Neural cell (in vitro differentiated cells): Measurements from ENCODE around the gene RIMS4. TPM values are rescaled to one million over a fixed set of nuclear protein-coding genes. Genes with fewer than 3 reads are reported as not detected.

Source experiments
- H2AFZ ChIP-seq: fragments of 200-600, 300-800 bp; sonication (generic), shearing (Covaris generic); 2 replicates; pipeline ENCODE4 v1.6.0; 2014; ENCODE audit warnings: low read depth, mild to moderate bottlenecking, antibody characterized with exemption, low read length, moderate library complexity
- H3F3A ChIP-seq: fragments of 200-600 bp; shearing (Covaris generic); 2 replicates; pipeline ENCODE4 v1.6.1; 2016; ENCODE audit warnings: mild to moderate bottlenecking, moderate library complexity, mixed read lengths, antibody characterized with exemption, low read length; ENCODE audit not compliant: insufficient read depth, poor library complexity, severe bottlenecking
- H3K27ac ChIP-seq: fragments of 200-600, 300-800 bp; sonication (generic), shearing (Covaris generic); 2 replicates; pipeline ENCODE4 v1.5.1; 2014; ENCODE audit warnings: mild to moderate bottlenecking, low read length, moderate library complexity
- H3K27me3 ChIP-seq: fragments of 300-800, 200-600 bp; sonication (generic), shearing (Covaris generic); 2 replicates; pipeline ENCODE4 v1.6.0; 2014; ENCODE audit warnings: mild to moderate bottlenecking, low read depth, low read length, moderate library complexity; ENCODE audit not compliant: insufficient read depth
- H3K36me3 ChIP-seq: fragments of 300-800, 200-600 bp; sonication (generic), shearing (Covaris generic); 2 replicates; pipeline ENCODE4 v1.5.1; 2014; ENCODE audit warnings: mild to moderate bottlenecking, antibody characterized with exemption, low read length, moderate library complexity; ENCODE audit not compliant: insufficient read depth
- H3K4me2 ChIP-seq: fragments of 300-800, 200-600 bp; sonication (generic), shearing (Covaris generic); 2 replicates; pipeline ENCODE4 v1.6.0; 2014; ENCODE audit warnings: mild to moderate bottlenecking, low read length
- H3K4me3 ChIP-seq: fragments of 300-800, 200-600 bp; sonication (generic), shearing (Covaris generic); 2 replicates; pipeline ENCODE4 v1.5.1; 2014; ENCODE audit warnings: mild to moderate bottlenecking, low read length, moderate library complexity
- H3K79me2 ChIP-seq: fragments of 200-600 bp; shearing (Covaris generic); replicated peaks from 2 replicates; pipeline ENCODE4 v1.6.0; 2014; ENCODE audit warnings: mild to moderate bottlenecking, low read length, moderate library complexity; ENCODE audit not compliant: insufficient read depth
- H3K9ac ChIP-seq: fragments of 300-800, 200-600 bp; sonication (generic), shearing (Covaris generic); 2 replicates; pipeline ENCODE4 v1.6.1; 2016; ENCODE audit warnings: mild to moderate bottlenecking, low read length, mixed read lengths
- H3K9me2 ChIP-seq: fragments of 200-600 bp; shearing (Covaris generic); 2 replicates; pipeline ENCODE4 v1.6.1; 2016; ENCODE audit warnings: mild to moderate bottlenecking, low read length, mixed read lengths; ENCODE audit not compliant: insufficient read depth
- H3K9me3 ChIP-seq: fragments of 200-600, 300-800 bp; sonication (generic), shearing (Covaris generic); 2 replicates; pipeline ENCODE4 v1.6.1; 2016; ENCODE audit warnings: mild to moderate bottlenecking, mixed run types, low read length, moderate library complexity, mixed read lengths
- H4K20me1 ChIP-seq: fragments of 200-600 bp; shearing (Covaris generic); 2 replicates; pipeline ENCODE4 v1.6.1; 2016; ENCODE audit warnings: mild to moderate bottlenecking, mixed run types; ENCODE audit not compliant: insufficient read depth
- EP300 ChIP-seq: fragments of 450-650 bp; conservative IDR thresholded peaks from 2 replicates; pipeline ENCODE4 v1.6.1; 2014; ENCODE audit warnings: antibody characterized with exemption, mild to moderate bottlenecking, moderate library complexity; ENCODE audit not compliant: poor library complexity, severe bottlenecking
- EZH2 ChIP-seq: fragments of 200-600, 300-800 bp; shearing (Covaris generic), sonication (generic); IDR thresholded peaks from 2 replicates; pipeline ENCODE4 v1.6.1; 2014; ENCODE audit warnings: antibody characterized with exemption, low read length, borderline replicate concordance, mild to moderate bottlenecking; ENCODE audit not compliant: insufficient read depth, poor library complexity, severe bottlenecking
- MXI1 ChIP-seq: fragments of 450-650 bp; conservative IDR thresholded peaks from 2 replicates; pipeline ENCODE4 v1.6.1; 2014; ENCODE audit warnings: antibody characterized with exemption, mild to moderate bottlenecking; ENCODE audit not compliant: poor library complexity, severe bottlenecking
- POLR2AphosphoS5 ChIP-seq: IDR thresholded peaks from 2 replicates; pipeline ENCODE4 v1.6.1; 2012
- RAD21 ChIP-seq: fragments of 450-650 bp; conservative IDR thresholded peaks from 2 replicates; pipeline ENCODE4 v1.6.1; 2014; ENCODE audit warnings: antibody characterized with exemption, mild to moderate bottlenecking, moderate library complexity
- SMC3 ChIP-seq: fragments of 450-650 bp; conservative IDR thresholded peaks from 2 replicates; pipeline ENCODE4 v1.6.1; 2014; ENCODE audit warnings: antibody characterized with exemption, mild to moderate bottlenecking, moderate library complexity; ENCODE audit not compliant: poor library complexity
- TAF1 ChIP-seq: IDR thresholded peaks from 2 replicates; pipeline ENCODE4 v1.6.1; 2012; ENCODE audit warnings: low read depth
- polyA plus RNA-seq: library from polyadenylated mRNA; depleted of rRNA; stranded (reverse); fragments of >200 nt; gene quantifications from 2 replicates; pipeline ENCODE4 v1.2.3, GENCODE V29; 2014
- TF ChIP-seq, protein P1 (sequence below): IDR thresholded peaks from 2 replicates; pipeline ENCODE4 v1.6.1; 2012; ENCODE audit warnings: borderline replicate concordance
- TF ChIP-seq, protein P2 (sequence below): fragments of 450-650 bp; IDR thresholded peaks from 2 replicates; pipeline ENCODE4 v1.5.1; 2014; ENCODE audit warnings: antibody characterized with exemption, mild to moderate bottlenecking, moderate library complexity; ENCODE audit not compliant: poor library complexity, severe bottlenecking

The RIMS4 gene
- polyA plus RNA-seq, 1 donor from 2014 or later: 40.6 TPM

DNA sequence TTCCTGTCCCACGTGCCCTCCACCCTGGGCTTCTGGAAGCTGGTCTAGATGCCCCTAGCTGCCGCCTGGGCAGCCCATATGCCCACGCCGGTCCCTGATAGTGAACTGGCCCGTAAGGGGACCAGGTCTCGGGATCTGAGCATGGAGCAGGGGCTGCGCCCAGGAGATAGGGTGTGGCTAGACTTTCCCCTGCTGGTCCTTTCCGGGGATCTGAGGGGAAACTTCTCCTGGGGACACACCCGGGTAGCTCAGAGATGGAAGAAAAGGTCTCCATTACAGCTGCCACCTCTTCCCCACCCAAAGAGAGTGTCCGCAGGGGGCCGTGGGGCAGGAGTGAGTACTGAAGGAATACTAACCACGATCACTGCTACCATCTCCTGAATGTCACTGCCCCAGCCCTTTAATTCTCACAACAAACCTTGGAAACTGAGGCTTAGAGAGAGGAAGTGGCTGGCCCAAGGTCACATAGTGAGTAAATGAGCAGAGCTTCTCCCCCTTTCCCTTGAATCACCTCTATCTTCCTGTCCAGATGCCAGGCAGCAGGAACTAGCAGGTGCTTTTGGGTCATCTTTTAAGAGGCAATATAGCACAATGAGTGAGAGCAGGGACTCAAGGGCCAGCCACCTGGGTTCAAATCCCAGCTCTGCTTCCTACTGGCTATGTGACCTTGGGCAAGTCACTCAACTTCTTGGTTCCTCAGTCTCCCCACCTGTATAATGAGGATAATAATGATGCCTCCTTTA lies 107.0 kb downstream of the RIMS4 start:
- Histone ChIP-seq H3K4me3 (no peak overlapping the region), H3K9me2 (no peaks in the 10 kb centered on the region), H3K36me3 (no peaks in the 10 kb centered on the region), H3K79me2 (no peaks in the 10 kb centered on the region), H3K27ac (no peak overlapping the region), H3K27me3 (no peaks in the 10 kb centered on the region), H4K20me1 (no peaks in the 10 kb centered on the region), H3F3A (no peaks in the 10 kb centered on the region), H3K9ac (no peak overlapping the region), H3K4me2 (no peak overlapping the region), H3K9me3 (no peaks in the 10 kb centered on the region), H2AFZ (no peak overlapping the region)
- no peak for TF ChIP-seq MXI1
- TF ChIP-seq EZH2: no peak
- TF ChIP-seq POLR2AphosphoS5: no peak
- no peak for TF ChIP-seq RAD21
- TF ChIP-seq, protein P1, sequence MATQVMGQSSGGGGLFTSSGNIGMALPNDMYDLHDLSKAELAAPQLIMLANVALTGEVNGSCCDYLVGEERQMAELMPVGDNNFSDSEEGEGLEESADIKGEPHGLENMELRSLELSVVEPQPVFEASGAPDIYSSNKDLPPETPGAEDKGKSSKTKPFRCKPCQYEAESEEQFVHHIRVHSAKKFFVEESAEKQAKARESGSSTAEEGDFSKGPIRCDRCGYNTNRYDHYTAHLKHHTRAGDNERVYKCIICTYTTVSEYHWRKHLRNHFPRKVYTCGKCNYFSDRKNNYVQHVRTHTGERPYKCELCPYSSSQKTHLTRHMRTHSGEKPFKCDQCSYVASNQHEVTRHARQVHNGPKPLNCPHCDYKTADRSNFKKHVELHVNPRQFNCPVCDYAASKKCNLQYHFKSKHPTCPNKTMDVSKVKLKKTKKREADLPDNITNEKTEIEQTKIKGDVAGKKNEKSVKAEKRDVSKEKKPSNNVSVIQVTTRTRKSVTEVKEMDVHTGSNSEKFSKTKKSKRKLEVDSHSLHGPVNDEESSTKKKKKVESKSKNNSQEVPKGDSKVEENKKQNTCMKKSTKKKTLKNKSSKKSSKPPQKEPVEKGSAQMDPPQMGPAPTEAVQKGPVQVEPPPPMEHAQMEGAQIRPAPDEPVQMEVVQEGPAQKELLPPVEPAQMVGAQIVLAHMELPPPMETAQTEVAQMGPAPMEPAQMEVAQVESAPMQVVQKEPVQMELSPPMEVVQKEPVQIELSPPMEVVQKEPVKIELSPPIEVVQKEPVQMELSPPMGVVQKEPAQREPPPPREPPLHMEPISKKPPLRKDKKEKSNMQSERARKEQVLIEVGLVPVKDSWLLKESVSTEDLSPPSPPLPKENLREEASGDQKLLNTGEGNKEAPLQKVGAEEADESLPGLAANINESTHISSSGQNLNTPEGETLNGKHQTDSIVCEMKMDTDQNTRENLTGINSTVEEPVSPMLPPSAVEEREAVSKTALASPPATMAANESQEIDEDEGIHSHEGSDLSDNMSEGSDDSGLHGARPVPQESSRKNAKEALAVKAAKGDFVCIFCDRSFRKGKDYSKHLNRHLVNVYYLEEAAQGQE: no peak
- TF ChIP-seq, protein P2, sequence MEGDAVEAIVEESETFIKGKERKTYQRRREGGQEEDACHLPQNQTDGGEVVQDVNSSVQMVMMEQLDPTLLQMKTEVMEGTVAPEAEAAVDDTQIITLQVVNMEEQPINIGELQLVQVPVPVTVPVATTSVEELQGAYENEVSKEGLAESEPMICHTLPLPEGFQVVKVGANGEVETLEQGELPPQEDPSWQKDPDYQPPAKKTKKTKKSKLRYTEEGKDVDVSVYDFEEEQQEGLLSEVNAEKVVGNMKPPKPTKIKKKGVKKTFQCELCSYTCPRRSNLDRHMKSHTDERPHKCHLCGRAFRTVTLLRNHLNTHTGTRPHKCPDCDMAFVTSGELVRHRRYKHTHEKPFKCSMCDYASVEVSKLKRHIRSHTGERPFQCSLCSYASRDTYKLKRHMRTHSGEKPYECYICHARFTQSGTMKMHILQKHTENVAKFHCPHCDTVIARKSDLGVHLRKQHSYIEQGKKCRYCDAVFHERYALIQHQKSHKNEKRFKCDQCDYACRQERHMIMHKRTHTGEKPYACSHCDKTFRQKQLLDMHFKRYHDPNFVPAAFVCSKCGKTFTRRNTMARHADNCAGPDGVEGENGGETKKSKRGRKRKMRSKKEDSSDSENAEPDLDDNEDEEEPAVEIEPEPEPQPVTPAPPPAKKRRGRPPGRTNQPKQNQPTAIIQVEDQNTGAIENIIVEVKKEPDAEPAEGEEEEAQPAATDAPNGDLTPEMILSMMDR: no peak
- TF ChIP-seq TAF1: no peak
- TF ChIP-seq EP300: no peak
- no peak for TF ChIP-seq SMC3

DNA sequence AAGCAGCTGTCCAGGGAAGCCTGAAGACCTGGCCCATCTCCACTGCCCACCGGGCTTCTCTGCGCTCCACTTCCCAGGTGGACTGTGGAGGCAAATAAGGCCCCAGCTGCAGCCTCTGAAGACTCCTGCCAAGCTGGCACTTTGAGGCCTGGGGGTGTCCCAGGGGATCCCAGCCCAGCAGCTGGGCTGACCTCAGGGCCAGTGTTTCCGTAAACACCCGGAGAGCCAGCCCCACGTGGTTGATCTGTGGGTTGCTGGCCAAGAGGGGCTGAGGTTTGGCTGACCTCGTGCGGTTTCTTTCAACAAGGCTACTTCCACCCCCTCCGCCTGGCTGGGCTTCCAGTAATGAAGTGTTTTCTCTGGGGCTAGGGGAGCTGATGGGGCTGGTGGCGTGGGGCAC lies 107.6 kb downstream of the RIMS4 start:
- Histone ChIP-seq H3K9ac (no peak overlapping the region), H3K4me3 (no peak overlapping the region), H3K27ac (no peak overlapping the region), H3K27me3 (no peaks in the 10 kb centered on the region), H3K4me2 (no peak overlapping the region), H2AFZ (no peak overlapping the region), H4K20me1 (no peaks in the 10 kb centered on the region), H3K36me3 (no peaks in the 10 kb centered on the region), H3K9me3 (no peaks in the 10 kb centered on the region), H3K79me2 (no peaks in the 10 kb centered on the region), H3F3A (no peaks in the 10 kb centered on the region), H3K9me2 (no peaks in the 10 kb centered on the region)
- TF ChIP-seq, protein P2: no peak
- TF ChIP-seq EP300 (no peak), MXI1 (no peak), SMC3 (no peak), TAF1 (no peak), RAD21 (no peak), EZH2 (no peak), POLR2AphosphoS5 (no peak)
- TF ChIP-seq, protein P1: no peak
